ENCODE measurements around the gene VGLL2. TPM values are rescaled to one million over a fixed set of nuclear protein-coding genes. Genes with fewer than 3 reads are reported as not detected.

The VGLL2 gene
- polyA plus RNA-seq, 3 donors, result 0.21 TPM; not detected in 2

- 18 to 22% (median 20%) methylated on average over 5 of the region's 5 CpGs for WGBS, 3 donors
These were observed 1.6 kb downstream of the VGLL2 start for GRCh38 chr6:117267054-117267347.

DNA sequence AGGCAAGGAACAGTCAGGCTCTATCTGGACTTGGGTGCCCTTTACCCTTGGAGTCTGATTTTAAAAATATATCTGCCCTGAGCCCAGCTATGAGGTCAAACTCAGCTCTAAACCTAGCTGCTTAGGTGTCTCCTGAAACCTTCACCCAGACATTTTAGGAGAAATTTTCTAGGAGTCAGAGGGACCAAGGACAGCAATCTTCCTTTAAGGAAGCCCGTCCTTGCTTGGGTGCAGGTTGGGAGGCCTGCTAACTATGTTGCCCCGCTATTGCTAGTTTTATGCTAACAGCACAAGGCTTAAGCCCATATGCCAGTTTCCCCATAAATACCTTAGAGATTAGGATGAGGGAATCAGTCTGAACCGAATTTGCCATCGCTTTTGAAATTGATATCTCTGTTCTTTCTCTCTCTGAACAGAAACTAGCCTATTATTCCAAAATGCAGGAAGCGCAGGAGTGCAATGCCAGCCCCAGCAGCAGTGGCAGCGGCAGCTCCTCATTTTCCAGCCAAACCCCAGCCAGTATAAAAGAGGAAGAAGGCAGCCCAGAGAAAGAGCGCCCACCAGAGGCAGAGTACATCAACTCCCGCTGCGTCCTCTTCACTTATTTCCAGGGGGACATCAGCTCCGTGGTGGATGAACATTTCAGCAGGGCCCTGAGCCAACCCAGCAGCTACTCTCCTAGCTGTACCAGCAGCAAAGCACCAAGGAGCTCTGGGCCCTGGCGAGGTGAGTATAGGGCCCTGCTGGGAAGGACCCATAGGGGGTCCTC lies 2.6 kb downstream of the VGLL2 start:
- 11 to 12% (median 11%) methylated on average over 11 of the region's 11 CpGs for WGBS, 3 donors
- H3K27ac ChIP-seq (ENCODE audit: low read depth, low read length), result no peak overlapping the region

More at GRCh38 chr6:117267054-117267347, 1.6 kb downstream of the VGLL2 start:
- H3K27ac ChIP-seq (ENCODE audit: low read depth, low read length), result no peak overlapping the region

GRCh38 chr6:117268924-117269323 lies 3.6 kb downstream of the VGLL2 start:
- no peak overlapping the region for H3K27ac ChIP-seq (ENCODE audit: low read depth, low read length)

GRCh38 chr6:117269638-117270054 lies 4.3 kb downstream of the VGLL2 start:
- WGBS, 3 donors, result 6 to 9% (median 7%) methylated on average over 8 of the region's 8 CpGs
- H3K27ac ChIP-seq (ENCODE audit: low read depth, low read length), result no peak overlapping the region

More at GRCh38 chr6:117268924-117269323, 3.6 kb downstream of the VGLL2 start:
- 10 to 14% (median 11%) methylated on average over 1 of the region's 1 CpG for WGBS, 3 donors

DNA sequence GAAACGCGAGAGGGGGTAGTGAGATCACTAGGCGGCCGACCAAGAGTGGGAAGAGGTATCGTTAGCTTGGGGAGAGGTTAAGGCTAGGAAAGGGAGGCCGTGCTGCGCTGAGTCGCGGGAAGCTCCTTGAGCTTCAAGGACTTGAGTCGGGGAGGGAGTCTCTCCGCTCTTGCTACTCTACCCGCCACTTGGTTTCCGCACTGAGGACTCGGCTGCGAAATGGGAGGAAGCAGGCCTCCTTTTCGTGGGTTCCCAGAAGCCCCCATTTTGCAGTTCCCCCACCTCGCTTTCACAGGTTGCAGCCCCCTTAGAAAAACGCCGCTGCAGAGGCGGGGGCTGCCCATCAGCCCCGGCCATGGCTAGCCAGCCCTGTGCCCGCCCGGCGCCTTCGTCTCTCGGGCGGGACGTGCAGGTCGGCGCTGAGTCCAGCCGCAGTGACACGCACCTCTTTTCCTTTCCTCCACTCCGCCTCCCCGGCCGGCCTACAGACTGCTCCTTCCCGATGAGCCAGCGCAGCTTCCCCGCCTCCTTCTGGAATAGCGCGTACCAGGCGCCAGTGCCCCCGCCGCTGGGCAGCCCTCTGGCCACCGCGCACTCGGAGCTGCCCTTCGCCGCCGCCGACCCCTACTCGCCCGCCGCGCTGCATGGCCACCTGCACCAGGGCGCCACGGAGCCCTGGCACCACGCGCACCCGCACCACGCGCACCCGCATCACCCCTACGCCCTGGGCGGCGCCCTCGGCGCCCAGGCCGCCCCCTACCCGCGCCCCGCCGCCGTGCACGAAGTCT lies 4.9 kb downstream of the VGLL2 start:
- H3K27ac ChIP-seq (ENCODE audit: low read depth, low read length), result no peak overlapping the region
- WGBS, 3 donors, result 2 to 3% (median 2%) methylated on average over 61 to 74 of the region's 74 CpGs

GRCh38 chr6:117270843-117271507 lies 5.6 kb downstream of the VGLL2 start:
- no peak overlapping the region for H3K27ac ChIP-seq (ENCODE audit: low read depth, low read length)
- 3 to 4% (median 3%) methylated on average over 40 to 48 of the region's 48 CpGs for WGBS, 3 donors

- 10 to 11% (median 10%) methylated on average over 8 of the region's 8 CpGs for WGBS, 3 donors
These were observed 6.9 kb downstream of the VGLL2 start for GRCh38 chr6:117272032-117272866.

DNA sequence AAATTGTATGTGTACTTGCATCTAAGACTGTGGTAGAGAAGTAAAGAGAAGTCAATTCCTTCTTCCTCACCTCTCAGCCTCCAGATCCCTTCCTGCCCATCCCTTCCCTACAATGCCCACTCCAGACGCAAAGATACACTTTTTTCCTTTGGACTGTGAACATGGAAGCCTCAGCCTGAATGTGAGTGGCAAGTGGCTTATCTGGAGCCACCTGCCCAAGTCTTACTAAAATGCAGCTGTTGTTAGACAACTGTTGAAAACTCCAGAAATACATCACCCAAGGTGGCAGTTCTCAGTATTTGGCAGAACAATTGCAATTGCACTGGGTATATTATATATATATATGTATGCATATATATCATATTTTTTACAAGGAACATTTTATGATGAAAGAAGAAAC lies 7.5 kb downstream of the VGLL2 start:
- WGBS, 3 donors, result 30 to 40% (median 32%) methylated on average over 1 of the region's 1 CpG

More at GRCh38 chr6:117272032-117272866, 6.9 kb downstream of the VGLL2 start:
- no peak overlapping the region for H3K27ac ChIP-seq (ENCODE audit: low read depth, low read length)

GRCh38 chr6:117275205-117275604 lies 9.8 kb downstream of the VGLL2 start:
- WGBS, 3 donors, result 81 to 88% (median 87%) methylated on average over 9 of the region's 9 CpGs
- H3K27ac ChIP-seq (ENCODE audit: low read depth, low read length), result no peak overlapping the region

More for the DNA sequence above, 7.5 kb downstream of the VGLL2 start:
- no peak overlapping the region for H3K27ac ChIP-seq (ENCODE audit: low read depth, low read length)

- 72 to 76% (median 73%) methylated on average over 5 of the region's 5 CpGs for WGBS, 3 donors
- no peak overlapping the region for H3K27ac ChIP-seq (ENCODE audit: low read depth, low read length)
These were observed 10.4 kb downstream of the VGLL2 start for GRCh38 chr6:117275711-117276110.

DNA sequence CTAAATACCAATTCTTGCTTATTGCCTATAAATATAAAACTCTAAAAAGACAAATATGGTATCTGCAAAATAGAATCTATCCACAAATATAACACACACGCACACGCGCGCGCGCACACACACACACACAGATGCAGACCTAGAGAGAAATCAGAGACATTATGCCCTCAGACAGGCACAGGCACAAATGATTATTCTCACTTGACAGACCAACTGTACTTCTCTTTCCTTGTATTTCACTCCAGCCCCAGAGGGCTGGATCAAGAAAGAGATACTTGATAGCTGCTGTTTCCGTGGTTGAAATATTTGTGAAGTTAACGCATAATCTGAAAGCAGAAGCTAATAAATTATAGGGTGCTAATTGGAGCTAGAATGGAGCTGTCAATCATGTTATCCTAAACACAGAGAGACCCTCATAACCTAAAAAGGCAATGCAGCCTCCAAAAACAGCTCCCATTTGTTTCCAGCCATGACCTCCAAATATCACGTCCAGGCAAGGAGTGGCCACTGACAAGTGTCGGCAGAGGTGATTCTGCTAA lies 11.5 kb downstream of the VGLL2 start:
- WGBS, 3 donors, result 78 to 85% (median 81%) methylated on average over 10 of the region's 10 CpGs
- no peak overlapping the region for H3K27ac ChIP-seq (ENCODE audit: low read depth, low read length)

- H3K27ac ChIP-seq (ENCODE audit: low read depth, low read length), result no peak overlapping the region
- 52 to 76% (median 69%) methylated on average over 3 of the region's 3 CpGs for WGBS, 3 donors
These were observed 15.6 kb downstream of the VGLL2 start for GRCh38 chr6:117280922-117281321.

GRCh38 chr6:117288083-117288715 lies 22.8 kb downstream of the VGLL2 start:
- WGBS, 3 donors, result 60 to 70% (median 62%) methylated on average over 3 of the region's 3 CpGs

GRCh38 chr6:117290173-117290846 lies 25.0 kb downstream of the VGLL2 start:
- H3K27ac ChIP-seq (ENCODE audit: low read depth, low read length), result no peak overlapping the region
- WGBS, 3 donors, result 52 to 60% (median 54%) methylated on average over 3 of the region's 3 CpGs

More at GRCh38 chr6:117288083-117288715, 22.8 kb downstream of the VGLL2 start:
- no peak overlapping the region for H3K27ac ChIP-seq (ENCODE audit: low read depth, low read length)

GRCh38 chr6:117298941-117299340 lies 33.6 kb downstream of the VGLL2 start:
- WGBS, 3 donors, result 91 to 94% (median 92%) methylated on average over 3 of the region's 3 CpGs

GRCh38 chr6:117303323-117303722 lies 38.0 kb downstream of the VGLL2 start:
- WGBS, 3 donors, result 61 to 74% (median 61%) methylated on average over 3 of the region's 3 CpGs
- no peak overlapping the region for H3K27ac ChIP-seq (ENCODE audit: low read depth, low read length)

More at GRCh38 chr6:117298941-117299340, 33.6 kb downstream of the VGLL2 start:
- no peak overlapping the region for H3K27ac ChIP-seq (ENCODE audit: low read depth, low read length)

GRCh38 chr6:117304446-117304845 lies 39.1 kb downstream of the VGLL2 start:
- 78 to 92% (median 89%) methylated on average over 2 of the region's 2 CpGs for WGBS, 3 donors
- H3K27ac ChIP-seq (ENCODE audit: low read depth, low read length), result no peak overlapping the region

Data from adipose tissue (tissue), 3 donors.